HG03095 (cell line): Measurements from ENCODE around the gene STK16.

Experiments used
- ATAC-seq: cut with Tn5 transposase; IDR thresholded peaks from one replicate; pipeline ENCODE4 v1.9.1; 2021; ENCODE audit warnings: moderate library complexity; ENCODE audit not compliant: unreplicated experiment

The STK16 gene

GRCh38 chr2:219268294-219268693, 23.0 kb downstream of the STK16 start:
- no peak for ATAC-seq

- ATAC-seq: no peak
Observed at GRCh38 chr2:219269362-219270054, 24.2 kb downstream of the STK16 start.

GRCh38 chr2:219270055-219270372, 24.7 kb downstream of the STK16 start:
- ATAC-seq: no peak

DNA sequence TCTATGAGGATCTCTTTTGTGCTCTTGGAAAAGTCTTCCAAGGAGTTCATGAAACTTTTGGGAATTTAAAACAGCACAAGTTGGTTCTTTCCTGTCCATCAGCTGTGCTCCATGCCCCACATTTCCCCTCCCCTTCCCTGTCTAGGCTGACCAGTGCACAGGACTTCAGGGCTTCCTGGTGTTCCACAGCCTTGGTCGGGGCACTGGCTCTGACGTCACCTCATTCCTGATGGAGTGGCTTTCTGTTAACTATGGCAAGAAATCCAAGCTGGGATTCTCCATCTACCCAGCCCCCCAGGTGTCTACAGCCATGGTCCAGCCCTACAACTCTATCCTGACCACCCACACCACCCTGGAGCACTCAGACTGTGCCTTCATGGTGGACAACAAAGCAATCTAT, 25.7 kb downstream of the STK16 start:
- no peak for ATAC-seq

- ATAC-seq: no peak
Observed at GRCh38 chr2:219272356-219272755, 27.1 kb downstream of the STK16 start.

DNA sequence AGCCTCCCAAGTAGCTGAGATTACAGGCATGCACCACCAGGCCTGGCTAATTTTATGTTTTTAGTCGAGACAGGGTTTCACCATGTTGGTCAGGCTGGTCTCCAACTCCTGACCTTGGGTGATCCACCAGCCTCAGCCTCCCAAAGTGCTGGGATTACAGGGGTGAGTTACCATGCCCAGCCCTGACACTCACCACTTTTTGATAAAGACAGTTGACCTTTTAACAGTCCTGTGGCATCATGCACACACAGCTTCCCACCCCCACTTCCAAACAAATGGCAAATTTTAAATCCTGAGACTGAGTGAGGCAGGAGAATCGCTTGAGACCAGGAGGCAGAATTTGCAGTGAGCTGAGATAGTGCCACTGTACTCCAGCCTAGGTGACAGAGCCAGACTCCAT, 27.7 kb downstream of the STK16 start:
- no peak for ATAC-seq

- no peak for ATAC-seq
Observed at GRCh38 chr2:219273937-219274336, 28.7 kb downstream of the STK16 start.

DNA sequence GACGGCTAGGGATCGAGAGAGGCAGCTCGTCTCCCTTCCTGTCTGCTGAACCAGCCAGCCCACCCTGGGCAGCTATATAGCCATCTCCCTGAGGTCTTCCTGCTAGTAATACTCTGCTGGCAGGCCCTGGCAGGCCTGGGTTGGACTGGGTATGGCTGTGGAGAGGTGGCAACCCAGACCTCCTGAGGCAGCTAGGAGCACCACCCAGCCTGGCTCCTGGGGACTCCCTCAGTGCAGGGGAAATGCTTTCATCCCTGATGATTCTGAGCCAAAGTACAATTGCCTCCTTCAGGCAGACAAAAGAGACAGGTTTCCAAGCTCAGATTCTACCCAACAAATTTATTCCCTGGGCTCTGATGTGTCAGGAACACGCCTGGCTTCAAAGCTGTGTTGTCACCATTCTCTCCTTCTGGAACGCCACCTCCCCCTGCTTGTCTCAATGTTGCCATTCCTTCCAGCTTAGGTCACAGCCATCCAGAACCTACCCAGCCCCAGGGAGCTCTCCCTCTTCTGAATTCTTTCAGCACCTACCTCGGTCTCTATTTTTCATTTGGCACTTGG, 29.2 kb downstream of the STK16 start:
- ATAC-seq: no peak

GRCh38 chr2:219277703-219278654, 32.7 kb downstream of the STK16 start:
- ATAC-seq: peak; percentile 26

- no peak for ATAC-seq
Observed at GRCh38 chr2:219278655-219279150, 33.4 kb downstream of the STK16 start.

GRCh38 chr2:219279151-219279915, 34.1 kb downstream of the STK16 start, which contains the start of gene DNAJB2:
Gene DNAJB2 (plus strand): TSS chr2:219279366. CDS start chr2:219279834, 468 bp downstream.
- peak; percentile 77 for ATAC-seq

- ATAC-seq: no peak
Observed at GRCh38 chr2:219279916-219280516, 34.7 kb downstream of the STK16 start.

DNA sequence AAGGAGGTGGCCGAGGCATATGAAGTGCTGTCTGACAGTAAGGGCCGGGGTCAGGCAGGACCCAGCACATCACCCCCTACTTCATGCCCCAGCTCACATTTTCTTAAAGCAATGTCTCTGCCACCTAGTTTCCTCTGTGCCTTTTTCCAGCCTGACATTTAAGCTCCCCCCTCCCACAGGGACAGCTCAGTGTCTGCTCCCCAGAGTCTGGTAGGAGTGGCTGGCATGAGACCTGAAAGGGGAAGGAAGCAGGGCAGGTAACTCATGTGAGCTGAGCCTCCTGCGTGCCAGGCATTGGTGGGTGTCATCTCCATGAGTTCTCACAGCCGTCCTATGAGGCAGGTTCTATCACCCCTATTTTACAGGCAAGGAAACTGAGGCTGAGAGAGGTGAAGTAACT, 35.4 kb downstream of the STK16 start:
- no peak for ATAC-seq

DNA sequence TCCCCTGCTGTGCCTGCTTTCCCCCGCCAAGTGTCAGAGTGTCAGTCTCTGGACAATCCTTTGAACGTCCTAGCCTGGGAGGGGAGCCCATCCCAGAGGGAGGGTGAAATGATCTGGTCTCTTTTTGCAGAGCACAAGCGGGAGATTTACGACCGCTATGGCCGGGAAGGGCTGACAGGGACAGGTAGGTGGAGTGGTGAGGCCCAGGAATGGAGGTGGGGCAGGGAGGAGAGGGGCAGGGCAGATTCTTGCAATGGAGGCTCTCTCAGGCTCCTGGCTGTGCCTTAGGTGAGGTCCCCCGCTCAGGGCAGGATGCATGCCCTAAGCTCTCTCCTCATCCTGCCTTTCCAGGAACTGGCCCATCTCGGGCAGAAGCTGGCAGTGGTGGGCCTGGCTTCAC, 36.3 kb downstream of the STK16 start:
- ATAC-seq: no peak

DNA sequence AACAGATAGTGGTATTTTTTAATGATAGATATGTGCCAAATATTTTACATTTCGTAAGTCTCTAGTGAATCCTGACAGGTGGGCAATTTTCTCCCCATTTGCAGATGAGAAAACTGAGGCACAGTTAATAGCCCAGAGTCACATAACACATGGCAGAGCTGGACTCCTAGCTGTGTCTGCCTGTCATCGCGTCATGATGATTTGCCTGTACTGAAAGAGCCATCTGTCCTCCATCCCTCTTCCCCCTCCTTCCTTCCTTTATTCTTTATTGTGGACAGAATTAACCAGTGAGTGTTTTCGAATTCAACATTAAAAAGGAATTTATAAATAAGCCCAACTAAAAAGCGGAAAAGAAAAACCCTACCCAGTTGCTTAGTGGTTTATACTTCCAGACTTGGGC, 37.1 kb downstream of the STK16 start:
- ATAC-seq: no peak

DNA sequence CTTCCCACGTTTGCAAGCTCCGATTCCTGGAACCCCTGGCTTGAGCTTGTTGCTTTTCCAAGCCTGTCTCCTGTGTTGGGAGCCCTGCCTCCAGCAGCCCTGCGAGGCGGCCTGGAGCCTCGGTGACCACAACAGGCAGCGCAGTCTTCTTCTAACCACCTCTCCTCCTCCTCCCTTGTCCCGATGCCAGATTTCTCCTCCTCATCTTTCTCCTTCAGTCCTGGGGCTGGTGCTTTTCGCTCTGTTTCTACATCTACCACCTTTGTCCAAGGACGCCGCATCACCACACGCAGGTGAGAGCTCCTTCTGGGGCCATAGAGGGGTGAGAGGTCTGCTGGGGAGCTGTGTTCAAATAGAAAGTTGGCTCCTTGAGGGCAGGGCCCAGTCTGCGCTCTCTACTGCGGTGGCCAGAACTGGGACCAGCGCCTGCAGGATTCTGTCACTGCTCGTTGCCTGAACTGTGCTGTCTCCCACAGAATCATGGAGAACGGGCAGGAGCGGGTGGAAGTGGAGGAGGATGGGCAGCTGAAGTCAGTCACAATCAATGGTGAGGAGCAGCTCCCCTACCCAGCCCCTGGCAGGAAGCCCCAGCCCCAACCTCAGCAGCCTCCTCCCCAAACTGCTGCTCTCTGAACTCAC, 37.8 kb downstream of the STK16 start:
- ATAC-seq: no peak

GRCh38 chr2:219284501-219285372, 39.5 kb downstream of the STK16 start:
- ATAC-seq: no peak

GRCh38 chr2:219285373-219285735, 40.1 kb downstream of the STK16 start:
- no peak for ATAC-seq

GRCh38 chr2:219285894-219286425, 40.7 kb downstream of the STK16 start:
- ATAC-seq: no peak
